ENCODE results near the gene TEX52. TPM values are rescaled to one million over a fixed set of nuclear protein-coding genes. Genes with fewer than 3 reads are reported as not detected.

The TEX52 gene
- total and polyA plus RNA-seq, 10 of the 15 experiments (the other 5 are each of a cell fraction or from before 2014, with no cell fraction given): 0.23 TPM; not detected in 9

DNA sequence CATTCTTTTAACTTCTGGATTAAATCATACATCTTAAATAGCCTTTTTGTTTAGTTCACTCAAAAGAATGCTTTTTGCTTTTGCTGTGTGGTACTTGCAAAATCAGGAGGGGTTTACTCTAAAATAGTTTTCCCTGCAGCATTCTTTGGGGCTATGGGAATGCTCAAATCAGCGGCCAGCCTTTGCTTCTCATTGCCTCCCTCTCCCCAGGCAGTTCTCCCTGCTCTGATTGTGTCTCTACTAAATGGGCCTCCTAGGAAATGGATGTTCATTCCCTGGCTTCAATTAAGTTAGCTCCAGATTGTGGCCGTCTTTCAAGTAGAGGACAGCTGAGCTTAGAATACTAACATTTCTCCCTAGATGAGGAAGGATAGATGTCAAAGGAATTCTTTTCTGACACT is 38.2 kb upstream of the TEX52 start (continued):
- TF ChIP-seq, protein P1, sequence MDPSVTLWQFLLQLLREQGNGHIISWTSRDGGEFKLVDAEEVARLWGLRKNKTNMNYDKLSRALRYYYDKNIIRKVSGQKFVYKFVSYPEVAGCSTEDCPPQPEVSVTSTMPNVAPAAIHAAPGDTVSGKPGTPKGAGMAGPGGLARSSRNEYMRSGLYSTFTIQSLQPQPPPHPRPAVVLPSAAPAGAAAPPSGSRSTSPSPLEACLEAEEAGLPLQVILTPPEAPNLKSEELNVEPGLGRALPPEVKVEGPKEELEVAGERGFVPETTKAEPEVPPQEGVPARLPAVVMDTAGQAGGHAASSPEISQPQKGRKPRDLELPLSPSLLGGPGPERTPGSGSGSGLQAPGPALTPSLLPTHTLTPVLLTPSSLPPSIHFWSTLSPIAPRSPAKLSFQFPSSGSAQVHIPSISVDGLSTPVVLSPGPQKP (IDR thresholded peaks at IDR 0.05; ENCODE audit: low read depth, low read length): no peak
- TF ChIP-seq, protein P2, sequence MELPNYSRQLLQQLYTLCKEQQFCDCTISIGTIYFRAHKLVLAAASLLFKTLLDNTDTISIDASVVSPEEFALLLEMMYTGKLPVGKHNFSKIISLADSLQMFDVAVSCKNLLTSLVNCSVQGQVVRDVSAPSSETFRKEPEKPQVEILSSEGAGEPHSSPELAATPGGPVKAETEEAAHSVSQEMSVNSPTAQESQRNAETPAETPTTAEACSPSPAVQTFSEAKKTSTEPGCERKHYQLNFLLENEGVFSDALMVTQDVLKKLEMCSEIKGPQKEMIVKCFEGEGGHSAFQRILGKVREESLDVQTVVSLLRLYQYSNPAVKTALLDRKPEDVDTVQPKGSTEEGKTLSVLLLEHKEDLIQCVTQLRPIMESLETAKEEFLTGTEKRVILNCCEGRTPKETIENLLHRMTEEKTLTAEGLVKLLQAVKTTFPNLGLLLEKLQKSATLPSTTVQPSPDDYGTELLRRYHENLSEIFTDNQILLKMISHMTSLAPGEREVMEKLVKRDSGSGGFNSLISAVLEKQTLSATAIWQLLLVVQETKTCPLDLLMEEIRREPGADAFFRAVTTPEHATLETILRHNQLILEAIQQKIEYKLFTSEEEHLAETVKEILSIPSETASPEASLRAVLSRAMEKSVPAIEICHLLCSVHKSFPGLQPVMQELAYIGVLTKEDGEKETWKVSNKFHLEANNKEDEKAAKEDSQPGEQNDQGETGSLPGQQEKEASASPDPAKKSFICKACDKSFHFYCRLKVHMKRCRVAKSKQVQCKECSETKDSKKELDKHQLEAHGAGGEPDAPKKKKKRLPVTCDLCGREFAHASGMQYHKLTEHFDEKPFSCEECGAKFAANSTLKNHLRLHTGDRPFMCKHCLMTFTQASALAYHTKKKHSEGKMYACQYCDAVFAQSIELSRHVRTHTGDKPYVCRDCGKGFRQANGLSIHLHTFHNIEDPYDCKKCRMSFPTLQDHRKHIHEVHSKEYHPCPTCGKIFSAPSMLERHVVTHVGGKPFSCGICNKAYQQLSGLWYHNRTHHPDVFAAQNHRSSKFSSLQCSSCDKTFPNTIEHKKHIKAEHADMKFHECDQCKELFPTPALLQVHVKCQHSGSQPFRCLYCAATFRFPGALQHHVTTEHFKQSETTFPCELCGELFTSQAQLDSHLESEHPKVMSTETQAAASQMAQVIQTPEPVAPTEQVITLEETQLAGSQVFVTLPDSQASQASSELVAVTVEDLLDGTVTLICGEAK (IDR thresholded peaks at IDR 0.05; ENCODE audit: borderline replicate concordance): no peak
- TF ChIP-seq ETV6 (conservative IDR thresholded peaks at IDR 0.05 in 1 of 2, IDR thresholded peaks at IDR 0.05 in 1 of 2; ENCODE audit: borderline replicate concordance in 1 of 2, low read depth in 1 of 2) (no peak), ESRRA (IDR thresholded peaks at IDR 0.05; ENCODE audit: low read length) (no peak), MYB (IDR thresholded peaks at IDR 0.05; ENCODE audit: borderline replicate concordance, low read depth, low read length) (no peak), FOXM1 (IDR thresholded peaks at IDR 0.05; ENCODE audit: low read depth, low read length) (no peak)
- TF ChIP-seq, protein P3, sequence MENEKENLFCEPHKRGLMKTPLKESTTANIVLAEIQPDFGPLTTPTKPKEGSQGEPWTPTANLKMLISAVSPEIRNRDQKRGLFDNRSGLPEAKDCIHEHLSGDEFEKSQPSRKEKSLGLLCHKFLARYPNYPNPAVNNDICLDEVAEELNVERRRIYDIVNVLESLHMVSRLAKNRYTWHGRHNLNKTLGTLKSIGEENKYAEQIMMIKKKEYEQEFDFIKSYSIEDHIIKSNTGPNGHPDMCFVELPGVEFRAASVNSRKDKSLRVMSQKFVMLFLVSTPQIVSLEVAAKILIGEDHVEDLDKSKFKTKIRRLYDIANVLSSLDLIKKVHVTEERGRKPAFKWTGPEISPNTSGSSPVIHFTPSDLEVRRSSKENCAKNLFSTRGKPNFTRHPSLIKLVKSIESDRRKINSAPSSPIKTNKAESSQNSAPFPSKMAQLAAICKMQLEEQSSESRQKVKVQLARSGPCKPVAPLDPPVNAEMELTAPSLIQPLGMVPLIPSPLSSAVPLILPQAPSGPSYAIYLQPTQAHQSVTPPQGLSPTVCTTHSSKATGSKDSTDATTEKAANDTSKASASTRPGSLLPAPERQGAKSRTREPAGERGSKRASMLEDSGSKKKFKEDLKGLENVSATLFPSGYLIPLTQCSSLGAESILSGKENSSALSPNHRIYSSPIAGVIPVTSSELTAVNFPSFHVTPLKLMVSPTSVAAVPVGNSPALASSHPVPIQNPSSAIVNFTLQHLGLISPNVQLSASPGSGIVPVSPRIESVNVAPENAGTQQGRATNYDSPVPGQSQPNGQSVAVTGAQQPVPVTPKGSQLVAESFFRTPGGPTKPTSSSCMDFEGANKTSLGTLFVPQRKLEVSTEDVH (IDR thresholded peaks at IDR 0.05; ENCODE audit: low read depth, partially characterized antibody): no peak
